GM12875 (cell line): Measurements from ENCODE around the gene UTP15.

Experiments
- H3K4me3 ChIP-seq: one replicate; pipeline ENCODE4 v1.5.1; 2011; ENCODE audit warnings: low read depth, low read length, control low read depth
- TF ChIP-seq, protein P1 (sequence below): IDR thresholded peaks from 2 replicates; pipeline ENCODE4 v1.5.1; 2011; ENCODE audit warnings: low read depth, mild to moderate bottlenecking, control low read depth, inconsistent platforms, low read length, moderate library complexity, borderline replicate concordance; ENCODE audit not compliant: insufficient read depth

UTP15 gene

DNA sequence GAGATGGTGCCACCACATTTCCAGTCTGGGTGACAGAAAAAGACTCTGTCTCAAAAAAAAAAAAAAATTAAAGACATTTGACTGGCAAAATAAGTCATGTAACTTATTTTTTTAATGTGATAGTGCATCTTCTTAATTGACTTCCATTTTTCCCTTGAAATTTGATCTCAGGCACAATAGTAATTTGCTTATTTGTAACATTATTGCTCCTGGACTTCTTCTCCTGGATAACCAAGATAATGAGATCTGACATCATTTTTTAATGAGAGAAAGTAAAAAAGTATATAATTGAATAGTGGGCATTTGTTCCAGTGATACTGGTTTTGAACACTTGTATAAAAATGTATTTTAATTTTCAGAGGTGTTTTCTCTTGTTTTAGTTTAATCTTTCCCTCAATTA, 63.9 kb downstream of the UTP15 start:
- H3K4me3 ChIP-seq, result no peak overlapping the region
- TF ChIP-seq, protein P1, sequence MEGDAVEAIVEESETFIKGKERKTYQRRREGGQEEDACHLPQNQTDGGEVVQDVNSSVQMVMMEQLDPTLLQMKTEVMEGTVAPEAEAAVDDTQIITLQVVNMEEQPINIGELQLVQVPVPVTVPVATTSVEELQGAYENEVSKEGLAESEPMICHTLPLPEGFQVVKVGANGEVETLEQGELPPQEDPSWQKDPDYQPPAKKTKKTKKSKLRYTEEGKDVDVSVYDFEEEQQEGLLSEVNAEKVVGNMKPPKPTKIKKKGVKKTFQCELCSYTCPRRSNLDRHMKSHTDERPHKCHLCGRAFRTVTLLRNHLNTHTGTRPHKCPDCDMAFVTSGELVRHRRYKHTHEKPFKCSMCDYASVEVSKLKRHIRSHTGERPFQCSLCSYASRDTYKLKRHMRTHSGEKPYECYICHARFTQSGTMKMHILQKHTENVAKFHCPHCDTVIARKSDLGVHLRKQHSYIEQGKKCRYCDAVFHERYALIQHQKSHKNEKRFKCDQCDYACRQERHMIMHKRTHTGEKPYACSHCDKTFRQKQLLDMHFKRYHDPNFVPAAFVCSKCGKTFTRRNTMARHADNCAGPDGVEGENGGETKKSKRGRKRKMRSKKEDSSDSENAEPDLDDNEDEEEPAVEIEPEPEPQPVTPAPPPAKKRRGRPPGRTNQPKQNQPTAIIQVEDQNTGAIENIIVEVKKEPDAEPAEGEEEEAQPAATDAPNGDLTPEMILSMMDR, result no peak

DNA sequence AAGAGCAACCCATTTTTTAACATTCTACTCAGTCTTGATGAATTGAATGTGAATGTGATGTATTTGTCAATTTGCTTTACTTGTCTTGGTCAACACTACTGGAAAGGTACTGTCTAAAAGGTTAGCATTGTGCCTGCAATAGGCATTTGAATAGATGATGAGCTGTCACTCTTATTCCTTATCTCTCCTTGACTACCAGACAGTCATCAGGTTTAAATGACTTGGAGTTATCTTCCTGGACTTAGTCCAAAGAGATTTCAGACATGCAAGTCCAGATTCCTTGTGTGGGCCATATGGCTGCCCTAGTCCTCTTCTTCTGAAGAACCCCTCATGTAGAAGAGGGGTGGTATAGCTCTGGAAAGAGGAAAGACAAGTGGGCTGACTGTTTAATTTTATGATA, 65.2 kb downstream of the UTP15 start:
- TF ChIP-seq, protein P1, result no peak
- H3K4me3 ChIP-seq, result no peak overlapping the region

GRCh38 chr5:73631500-73631899, 66.0 kb downstream of the UTP15 start:
- TF ChIP-seq, protein P1, result no peak

More at GRCh38 chr5:73631500-73631899, 66.0 kb downstream of the UTP15 start:
- no peak overlapping the region for H3K4me3 ChIP-seq
